ENCODE measurements around the gene IL17A.

The IL17A gene

GRCh38 chr6:52216932-52217575, 30.9 kb downstream of the IL17A start:
- Histone ChIP-seq H3K27me3 (replicated peaks; ENCODE audit: insufficient read depth, low read length) (peaks cover 46% of the 10 kb centered on the region), H3K36me3 (replicated peaks; ENCODE audit: insufficient read depth, low read length) (no peaks in the 10 kb centered on the region), H3K4me1 (ENCODE audit: low read length) (peaks cover 46% of the 10 kb centered on the region), H3K4me2 (ENCODE audit: low read depth, low read length) (peak overlapping the region; percentile 55), H3K4me3 (ENCODE audit: low read length) (no peak overlapping the region), H3K9me2 (replicated peaks; ENCODE audit: insufficient read depth, low read length) (no peaks in the 10 kb centered on the region), H3K27ac (ENCODE audit: low read length) (no peak overlapping the region), H2AFZ (ENCODE audit: low read length) (no peak overlapping the region), H3K9me3 (replicated peaks; ENCODE audit: insufficient read depth, low read length) (no peaks in the 10 kb centered on the region), H3F3A (ENCODE audit: insufficient read depth, low read length) (peaks cover 12% of the 10 kb centered on the region), H3K79me2 (ENCODE audit: low read length) (no peaks in the 10 kb centered on the region), H4K20me1 (ENCODE audit: insufficient read depth, low read length) (no peaks in the 10 kb centered on the region), H3K9ac (ENCODE audit: low read length) (no peak overlapping the region)
- TF ChIP-seq EZH2phosphoT487 (IDR thresholded peaks at IDR 0.05; ENCODE audit: low read length) (no peak), CTCF (IDR thresholded peaks at IDR 0.05; ENCODE audit: low read length) (no peak), EZH2 (optimal IDR thresholded peaks at IDR 0.05; ENCODE audit: low read depth, low read length) (no peak)
- peak; percentile 85 for DNase-seq

- Histone ChIP-seq H3K9ac (ENCODE audit: low read length) (no peak overlapping the region), H3K27ac (ENCODE audit: low read length) (no peak overlapping the region), H4K20me1 (ENCODE audit: insufficient read depth, low read length) (no peaks in the 10 kb centered on the region), H3K4me2 (ENCODE audit: low read depth, low read length) (no peak overlapping the region), H3F3A (ENCODE audit: insufficient read depth, low read length) (peaks cover 12% of the 10 kb centered on the region), H3K27me3 (replicated peaks; ENCODE audit: insufficient read depth, low read length) (peaks cover 46% of the 10 kb centered on the region), H2AFZ (ENCODE audit: low read length) (no peak overlapping the region), H3K36me3 (replicated peaks; ENCODE audit: insufficient read depth, low read length) (no peaks in the 10 kb centered on the region), H3K4me1 (ENCODE audit: low read length) (peaks cover 40% of the 10 kb centered on the region), H3K4me3 (ENCODE audit: low read length) (no peak overlapping the region), H3K79me2 (ENCODE audit: low read length) (no peaks in the 10 kb centered on the region), H3K9me2 (replicated peaks; ENCODE audit: insufficient read depth, low read length) (no peaks in the 10 kb centered on the region), H3K9me3 (replicated peaks; ENCODE audit: insufficient read depth, low read length) (no peaks in the 10 kb centered on the region)
- no peak for DNase-seq
- no peak for TF ChIP-seq EZH2phosphoT487 (IDR thresholded peaks at IDR 0.05; ENCODE audit: low read length)
- no peak for TF ChIP-seq EZH2 (optimal IDR thresholded peaks at IDR 0.05; ENCODE audit: low read depth, low read length)
- no peak for TF ChIP-seq CTCF (IDR thresholded peaks at IDR 0.05; ENCODE audit: low read length)
Measured at GRCh38 chr6:52217761-52218160, 31.6 kb downstream of the IL17A start.

- Histone ChIP-seq H3K27ac (ENCODE audit: low read length) (no peak overlapping the region), H3K4me3 (ENCODE audit: low read length) (no peak overlapping the region), H3F3A (ENCODE audit: insufficient read depth, low read length) (peaks cover 12% of the 10 kb centered on the region), H3K9ac (ENCODE audit: low read length) (no peak overlapping the region), H3K4me2 (ENCODE audit: low read depth, low read length) (peak overlapping the region; percentile 32; the same call in 1 of the 2 replicates), H2AFZ (ENCODE audit: low read length) (no peak overlapping the region), H3K4me1 (ENCODE audit: low read length) (peaks cover 27% of the 10 kb centered on the region), H4K20me1 (ENCODE audit: insufficient read depth, low read length) (no peaks in the 10 kb centered on the region), H3K27me3 (replicated peaks; ENCODE audit: insufficient read depth, low read length) (peaks cover 27% of the 10 kb centered on the region), H3K9me3 (replicated peaks; ENCODE audit: insufficient read depth, low read length) (no peaks in the 10 kb centered on the region), H3K79me2 (ENCODE audit: low read length) (no peaks in the 10 kb centered on the region), H3K36me3 (replicated peaks; ENCODE audit: insufficient read depth, low read length) (no peaks in the 10 kb centered on the region), H3K9me2 (replicated peaks; ENCODE audit: insufficient read depth, low read length) (no peaks in the 10 kb centered on the region)
- TF ChIP-seq EZH2phosphoT487 (IDR thresholded peaks at IDR 0.05; ENCODE audit: low read length) (no peak), EZH2 (optimal IDR thresholded peaks at IDR 0.05; ENCODE audit: low read depth, low read length) (no peak), CTCF (IDR thresholded peaks at IDR 0.05; ENCODE audit: low read length) (no peak)
- DNase-seq, result peak; percentile 76
Measured at GRCh38 chr6:52221302-52221701, 35.1 kb downstream of the IL17A start.

Data from MM.1S (cell line).